Measurements from ENCODE around the gene CCDC85C. TPM values are rescaled to one million over a fixed set of nuclear protein-coding genes. Genes with fewer than 3 reads are reported as not detected.

The CCDC85C gene
- total and polyA plus RNA-seq, 10 donors = 1.6 to 12.4 (median 8.1) TPM

DNA sequence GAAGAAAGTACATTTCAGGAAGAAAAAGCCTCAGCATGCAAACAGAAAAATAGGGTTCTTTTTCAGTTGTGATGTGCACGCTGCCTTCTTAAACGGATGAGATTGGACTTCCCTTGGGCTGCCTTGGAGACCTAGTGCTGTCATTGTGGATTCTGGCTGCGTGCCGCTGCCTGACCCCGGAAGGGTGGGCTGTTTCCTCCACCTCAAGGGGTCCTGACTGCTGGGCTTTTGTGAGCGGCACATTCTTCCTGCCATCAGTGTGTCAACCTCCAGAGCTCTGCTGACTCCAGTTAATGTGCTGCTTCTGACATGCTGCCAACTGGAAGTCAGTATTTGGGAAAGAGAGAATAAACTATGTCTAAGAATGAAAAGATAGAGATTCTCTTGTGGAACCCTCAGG, 97.7 kb downstream of the CCDC85C start:
- 68 to 82% (median 78%) methylated on average over 6 of the region's 6 CpGs for WGBS, 5 donors
- no peak overlapping the region for H3K4me3 ChIP-seq
- peaks cover 11 to 100% (median 98%) of the 10 kb centered on the region in 6 donors for H3K36me3 ChIP-seq
- peak overlapping the region in 4 of 8 donors; percentile 12 to 56 (median 30) for H3K27ac ChIP-seq
- H3K27me3 ChIP-seq (replicated peaks in 1 of 7) = no peaks in the 10 kb centered on the region
- H3K9me3 ChIP-seq = no peaks in the 10 kb centered on the region
- DNase-seq = no peak
- TF ChIP-seq POLR2A (IDR thresholded peaks at IDR 0.05) (no peak), POLR2AphosphoS5 (IDR thresholded peaks at IDR 0.05) (peak in 2 of 3 donors; percentile 55 to 74)
- TF ChIP-seq, protein P1, sequence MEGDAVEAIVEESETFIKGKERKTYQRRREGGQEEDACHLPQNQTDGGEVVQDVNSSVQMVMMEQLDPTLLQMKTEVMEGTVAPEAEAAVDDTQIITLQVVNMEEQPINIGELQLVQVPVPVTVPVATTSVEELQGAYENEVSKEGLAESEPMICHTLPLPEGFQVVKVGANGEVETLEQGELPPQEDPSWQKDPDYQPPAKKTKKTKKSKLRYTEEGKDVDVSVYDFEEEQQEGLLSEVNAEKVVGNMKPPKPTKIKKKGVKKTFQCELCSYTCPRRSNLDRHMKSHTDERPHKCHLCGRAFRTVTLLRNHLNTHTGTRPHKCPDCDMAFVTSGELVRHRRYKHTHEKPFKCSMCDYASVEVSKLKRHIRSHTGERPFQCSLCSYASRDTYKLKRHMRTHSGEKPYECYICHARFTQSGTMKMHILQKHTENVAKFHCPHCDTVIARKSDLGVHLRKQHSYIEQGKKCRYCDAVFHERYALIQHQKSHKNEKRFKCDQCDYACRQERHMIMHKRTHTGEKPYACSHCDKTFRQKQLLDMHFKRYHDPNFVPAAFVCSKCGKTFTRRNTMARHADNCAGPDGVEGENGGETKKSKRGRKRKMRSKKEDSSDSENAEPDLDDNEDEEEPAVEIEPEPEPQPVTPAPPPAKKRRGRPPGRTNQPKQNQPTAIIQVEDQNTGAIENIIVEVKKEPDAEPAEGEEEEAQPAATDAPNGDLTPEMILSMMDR (IDR thresholded peaks at IDR 0.05 in 8 of 11, conservative IDR thresholded peaks at IDR 0.05 in 3 of 11) = no peak
- intact Hi-C loops (cut with DNase I; ENCODE audit: low total_unique reads) = no loop called here
- peaks cover 0 to 18% (median 8%) of the 10 kb centered on the region in 6 donors for H3K4me1 ChIP-seq

DNA sequence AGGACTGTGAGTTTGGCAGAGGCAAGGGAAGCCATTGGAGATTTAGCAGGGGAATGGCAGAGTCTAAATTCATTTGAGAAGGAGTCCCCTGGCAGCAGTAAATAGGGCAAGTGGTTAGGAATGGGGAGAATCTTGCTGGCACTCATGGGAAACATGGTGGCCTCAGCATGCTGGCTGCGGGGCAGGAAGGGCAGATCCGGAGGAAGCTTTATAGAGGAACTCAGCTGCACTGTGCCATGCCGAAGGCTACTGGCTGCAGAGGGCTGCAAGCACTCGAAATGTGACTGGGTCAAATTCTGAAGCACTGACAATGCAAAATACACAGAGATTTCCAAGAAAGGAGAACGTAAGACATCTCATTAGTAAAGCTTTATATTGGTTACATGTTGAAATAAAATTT, 98.9 kb downstream of the CCDC85C start:
- Histone ChIP-seq H3K9me3 (no peaks in the 10 kb centered on the region), H3K27ac (peak overlapping the region in 5 of 8 donors; percentile 7 to 56 (median 21)), H3K4me1 (peaks cover 0 to 18% (median 8%) of the 10 kb centered on the region in 6 donors), H3K36me3 (peaks cover 11 to 100% (median 100%) of the 10 kb centered on the region in 6 donors), H3K4me3 (no peak overlapping the region), H3K27me3 (replicated peaks in 1 of 7) (no peaks in the 10 kb centered on the region)
- intact Hi-C loops (cut with DNase I; ENCODE audit: low total_unique reads) = no loop called here
- 68 to 91% (median 74%) methylated on average over 5 of the region's 5 CpGs for WGBS, 5 donors
- no peak for DNase-seq
- TF ChIP-seq POLR2A (IDR thresholded peaks at IDR 0.05) (no peak), POLR2AphosphoS5 (IDR thresholded peaks at IDR 0.05) (peak in 2 of 3 donors; percentile 45 to 67)
- TF ChIP-seq, protein P1 (IDR thresholded peaks at IDR 0.05 in 8 of 11, conservative IDR thresholded peaks at IDR 0.05 in 3 of 11) = no peak

DNA sequence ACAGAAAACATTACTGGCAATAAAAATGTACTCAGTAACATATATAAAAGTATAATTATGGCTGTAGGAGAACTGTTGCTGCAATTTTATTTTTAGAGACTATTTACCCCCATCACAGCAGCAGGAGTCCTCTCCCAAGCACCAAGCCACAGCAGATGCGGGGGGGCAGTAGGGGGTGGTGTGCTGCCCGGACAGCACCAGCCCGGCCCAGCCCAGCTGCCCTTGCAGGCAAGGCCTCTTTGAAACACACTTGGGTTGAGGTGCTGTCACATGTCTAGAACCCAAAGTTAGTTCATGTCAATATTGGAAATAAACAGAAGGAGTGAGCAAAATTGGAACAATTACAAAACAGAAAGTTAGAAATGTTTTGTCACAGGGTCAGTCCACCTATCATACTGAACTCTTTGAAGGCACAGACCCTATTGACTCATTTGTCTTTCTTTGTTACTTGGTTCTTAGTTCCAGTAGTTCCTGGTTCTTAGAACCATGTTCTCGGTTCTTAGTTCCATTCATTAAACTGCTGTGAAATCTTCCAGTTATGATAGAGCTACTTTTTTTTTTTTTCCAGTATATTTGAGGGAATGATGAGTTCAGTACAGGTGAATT, 100.1 kb downstream of the CCDC85C start:
- WGBS, 5 donors = 89 to 98% (median 93%) methylated on average over 4 of the region's 4 CpGs
- no peak overlapping the region for H3K27ac ChIP-seq
- peaks cover 0 to 18% (median 8%) of the 10 kb centered on the region in 6 donors for H3K4me1 ChIP-seq
- H3K4me3 ChIP-seq = no peak overlapping the region
- no peak for DNase-seq
- intact Hi-C loops (cut with DNase I; ENCODE audit: low total_unique reads) = no loop called here
- H3K36me3 ChIP-seq = peaks cover 11 to 100% (median 96%) of the 10 kb centered on the region in 6 donors
- TF ChIP-seq POLR2A (IDR thresholded peaks at IDR 0.05) (no peak), POLR2AphosphoS5 (IDR thresholded peaks at IDR 0.05) (no peak)
- TF ChIP-seq, protein P1 (IDR thresholded peaks at IDR 0.05 in 8 of 11, conservative IDR thresholded peaks at IDR 0.05 in 3 of 11) = no peak
- no peaks in the 10 kb centered on the region for H3K9me3 ChIP-seq
- no peaks in the 10 kb centered on the region for H3K27me3 ChIP-seq (replicated peaks in 1 of 7)

- intact Hi-C loops (cut with DNase I; ENCODE audit: low total_unique reads) = no loop called here
- Histone ChIP-seq H3K4me1 (peaks cover 0 to 18% (median 8%) of the 10 kb centered on the region in 6 donors), H3K27ac (no peak overlapping the region), H3K4me3 (no peak overlapping the region), H3K9me3 (no peaks in the 10 kb centered on the region), H3K27me3 (replicated peaks in 1 of 7) (no peaks in the 10 kb centered on the region), H3K36me3 (peaks cover 11 to 100% (median 96%) of the 10 kb centered on the region in 6 donors)
- 85 to 94% (median 90%) methylated on average over 7 to 14 of the region's 14 CpGs for WGBS, 5 donors
- TF ChIP-seq POLR2A (IDR thresholded peaks at IDR 0.05) = no peak
- TF ChIP-seq POLR2AphosphoS5 (IDR thresholded peaks at IDR 0.05) = peak in 2 of 3 donors; percentile 12 to 42
- no peak for DNase-seq
These were observed 101.0 kb downstream of the CCDC85C start for GRCh38 chr14:99502989-99503421.

Measured in spleen (tissue), 11 donors.